BJ (cell line): ENCODE measurements around the gene CCT3. TPM values are rescaled to one million over a fixed set of nuclear protein-coding genes. Genes with fewer than 3 reads are reported as not detected.
A peak's percentile ranks its signal among the peaks of the same experiment; 100 is the strongest.

ENCODE experiments used
- CTCF ChIA-PET: fragments of 350-600 bp; formaldehyde crosslinking; extraction: SDS; loops from one replicate; lab custom pipeline; 2021; ENCODE audit warnings: antibody characterized with exemption, inconsistent platforms; lab: Yijun Ruan, JAX
- POLR2A ChIA-PET: fragments of 300-600 bp; sonication (Branson Sonifier 250); formaldehyde crosslinking; extraction: SDS; loops from one replicate; lab custom pipeline; 2021; ENCODE audit warnings: antibody characterized with exemption; lab: Charles Lee
- DNase-seq: peaks from one replicate; pipeline ENCODE4 v3.0.0-alpha.2; 2011; ENCODE audit warnings: low read depth
- H3K27me3 ChIP-seq: 2 replicates; pipeline ENCODE4 v1.6.0; 2011; ENCODE audit warnings: low read length; ENCODE audit not compliant: control insufficient read depth, insufficient read depth
- H3K36me3 ChIP-seq: 2 replicates; pipeline ENCODE4 v1.5.1; 2011; ENCODE audit warnings: low read length; ENCODE audit not compliant: control insufficient read depth, insufficient read depth
- H3K4me3 ChIP-seq: 2 replicates; pipeline ENCODE4 v1.5.1; 2011; ENCODE audit warnings: low read depth, mild to moderate bottlenecking, control low read depth, low read length
- polyA plus RNA-seq: library from polyadenylated mRNA; depleted of rRNA; stranded (reverse); fragments of >200 nt; gene quantifications from 2 replicates; pipeline ENCODE4 v1.2.3, GENCODE V29; 2011
- TF ChIP-seq, protein P1 (sequence below): IDR thresholded peaks from 2 replicates; pipeline ENCODE4 v1.5.1; 2011; ENCODE audit warnings: low read depth, mild to moderate bottlenecking, control low read depth, inconsistent platforms, low read length, moderate library complexity; ENCODE audit not compliant: insufficient read depth

CCT3 gene
- polyA plus RNA-seq, 1 experiment = 275 TPM

DNA sequence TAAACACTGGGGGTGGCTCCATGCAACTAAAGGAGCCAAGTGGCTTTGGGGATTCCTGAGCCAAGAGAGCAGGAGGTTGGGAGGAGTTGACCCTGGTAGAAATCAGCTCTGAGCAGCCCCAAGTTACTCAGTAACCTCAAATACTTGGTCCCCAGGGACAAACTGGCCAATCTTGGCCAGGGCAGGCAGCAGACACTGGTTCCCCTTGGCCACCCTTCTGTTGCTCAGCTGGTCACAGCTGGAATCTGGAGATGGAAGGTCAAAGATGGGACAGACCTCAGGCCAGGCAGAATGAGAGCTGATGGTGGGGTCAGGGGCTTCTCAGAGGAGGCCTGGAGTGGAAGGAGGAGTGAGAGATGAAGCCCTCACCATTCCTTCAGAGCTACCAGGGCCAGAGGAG, 27.7 kb upstream of the CCT3 start:
- DNase-seq = no peak
- Histone ChIP-seq H3K4me3 (no peak overlapping the region), H3K27me3 (peaks cover 12% of the 10 kb centered on the region), H3K36me3 (no peaks in the 10 kb centered on the region)
- POLR2A ChIA-PET = no interaction called here
- CTCF ChIA-PET = interaction anchor here (0.9 to 1.3 kb wide), 3 partner anchors 13 to 80 kb away, joined by 3 to 4 read pairs (median 3); no protein-coding TSS in a partner anchor
- TF ChIP-seq, protein P1, sequence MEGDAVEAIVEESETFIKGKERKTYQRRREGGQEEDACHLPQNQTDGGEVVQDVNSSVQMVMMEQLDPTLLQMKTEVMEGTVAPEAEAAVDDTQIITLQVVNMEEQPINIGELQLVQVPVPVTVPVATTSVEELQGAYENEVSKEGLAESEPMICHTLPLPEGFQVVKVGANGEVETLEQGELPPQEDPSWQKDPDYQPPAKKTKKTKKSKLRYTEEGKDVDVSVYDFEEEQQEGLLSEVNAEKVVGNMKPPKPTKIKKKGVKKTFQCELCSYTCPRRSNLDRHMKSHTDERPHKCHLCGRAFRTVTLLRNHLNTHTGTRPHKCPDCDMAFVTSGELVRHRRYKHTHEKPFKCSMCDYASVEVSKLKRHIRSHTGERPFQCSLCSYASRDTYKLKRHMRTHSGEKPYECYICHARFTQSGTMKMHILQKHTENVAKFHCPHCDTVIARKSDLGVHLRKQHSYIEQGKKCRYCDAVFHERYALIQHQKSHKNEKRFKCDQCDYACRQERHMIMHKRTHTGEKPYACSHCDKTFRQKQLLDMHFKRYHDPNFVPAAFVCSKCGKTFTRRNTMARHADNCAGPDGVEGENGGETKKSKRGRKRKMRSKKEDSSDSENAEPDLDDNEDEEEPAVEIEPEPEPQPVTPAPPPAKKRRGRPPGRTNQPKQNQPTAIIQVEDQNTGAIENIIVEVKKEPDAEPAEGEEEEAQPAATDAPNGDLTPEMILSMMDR = no peak

DNA sequence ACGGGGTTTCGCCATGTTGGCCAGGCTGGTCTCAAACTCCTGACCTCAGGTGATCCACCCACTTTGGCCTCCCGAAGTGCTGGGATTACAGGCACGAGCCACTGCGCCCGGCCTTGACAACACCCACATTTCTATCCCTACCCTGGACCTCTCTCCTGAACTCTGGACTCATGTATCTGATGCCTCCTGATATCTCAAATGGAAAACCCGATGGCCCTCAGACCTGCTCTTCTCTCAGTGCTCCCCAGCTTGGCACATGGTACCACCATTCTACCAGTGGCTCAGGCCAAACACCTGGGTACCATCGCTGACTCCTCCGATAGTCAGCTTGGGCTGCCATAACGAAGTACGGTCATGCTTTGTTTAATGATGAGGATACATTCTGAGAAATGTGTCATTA, 22.4 kb upstream of the CCT3 start:
- CTCF ChIA-PET = interaction anchor here (0.6 to 3.1 kb wide), 8 partner anchors 13 to 404 kb away, joined by 3 to 28 read pairs (median 6); partner anchors contain the start of genes SMG5 and TMEM79
- POLR2A ChIA-PET = no interaction called here
- Histone ChIP-seq H3K4me3 (no peak overlapping the region), H3K36me3 (no peaks in the 10 kb centered on the region), H3K27me3 (peaks cover 18% of the 10 kb centered on the region)
- DNase-seq = no peak
- TF ChIP-seq, protein P1 = no peak

DNA sequence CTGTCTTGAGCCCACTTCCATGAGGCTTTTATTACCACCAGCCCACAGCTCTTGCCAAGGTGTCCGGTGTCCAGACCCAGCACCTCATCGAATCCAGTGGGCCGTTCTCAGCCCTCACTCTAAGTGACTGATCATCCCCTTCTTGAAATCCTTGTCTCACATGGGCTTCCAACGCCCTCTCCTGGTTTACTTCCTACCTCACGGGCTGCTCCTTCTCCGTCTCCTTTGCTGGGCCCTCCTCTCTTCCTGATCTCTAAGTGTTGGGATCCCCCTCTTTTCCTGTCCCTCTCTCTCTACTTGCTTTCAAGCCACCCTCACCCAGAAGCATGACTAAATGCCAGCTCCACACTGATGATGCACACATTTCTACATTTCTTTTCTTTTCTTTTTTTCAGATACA, 21.9 kb upstream of the CCT3 start:
- no peaks in the 10 kb centered on the region for H3K36me3 ChIP-seq
- no peak for DNase-seq
- TF ChIP-seq, protein P1 = peak; percentile 66
- H3K27me3 ChIP-seq = peaks cover 15% of the 10 kb centered on the region
- POLR2A ChIA-PET = no interaction called here
- CTCF ChIA-PET = interaction anchor here (0.8 to 3.1 kb wide), 21 partner anchors 9 to 268 kb away, joined by 3 to 28 read pairs (median 5); partner anchors contain the start of genes RHBG, SMG5 and TMEM79
- H3K4me3 ChIP-seq = no peak overlapping the region

DNA sequence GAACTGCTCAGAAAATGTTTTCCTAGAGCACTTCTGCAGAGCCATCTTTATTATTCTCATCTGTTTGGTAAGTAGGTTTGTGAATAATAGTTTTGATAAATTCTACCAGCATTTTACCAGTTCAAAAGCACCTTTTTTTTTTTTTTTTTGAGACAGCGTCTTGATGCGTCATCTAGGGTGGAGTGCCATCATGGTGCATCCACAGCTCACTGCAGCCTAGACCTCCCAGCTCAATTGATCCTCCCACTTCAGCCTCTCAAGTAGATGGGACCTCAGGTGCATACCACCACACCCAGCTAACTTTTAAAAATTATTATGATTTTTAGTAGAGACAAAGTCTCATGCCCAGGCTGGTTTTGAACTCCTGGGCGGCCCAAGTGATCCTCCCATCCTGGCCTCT, 21.2 kb upstream of the CCT3 start:
- CTCF ChIA-PET = interaction anchor here (0.7 to 3.1 kb wide), 25 partner anchors 10 to 360 kb away, joined by 3 to 28 read pairs (median 4); partner anchors contain the start of genes RHBG, SMG5 and TMEM79
- POLR2A ChIA-PET = interaction anchor here (0.6 kb wide), 1 partner anchor 126 kb away, joined by 3 read pairs; no protein-coding TSS in a partner anchor
- TF ChIP-seq, protein P1 = no peak
- peaks cover 17% of the 10 kb centered on the region for H3K27me3 ChIP-seq
- no peak overlapping the region for H3K4me3 ChIP-seq
- DNase-seq = no peak
- no peaks in the 10 kb centered on the region for H3K36me3 ChIP-seq

DNA sequence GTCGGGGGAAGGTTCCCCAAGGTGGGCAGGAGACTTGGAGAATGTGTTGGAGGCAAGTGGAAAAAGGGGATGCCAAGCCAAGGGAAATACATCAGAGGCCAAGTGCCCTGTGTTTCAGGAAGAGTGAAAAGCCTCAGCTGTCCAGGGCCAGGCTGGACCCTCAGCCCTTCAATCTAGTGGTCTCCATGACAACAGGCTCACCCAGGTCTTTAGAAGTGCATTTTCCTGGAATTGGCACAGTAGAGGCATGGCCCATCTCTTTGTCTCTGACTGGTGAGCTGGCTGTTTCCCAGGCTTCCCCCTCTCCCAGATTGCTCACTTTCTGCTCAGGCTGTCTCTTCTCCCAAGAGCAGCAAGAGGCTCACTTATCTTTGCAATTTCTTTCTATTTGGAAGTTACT, 20.5 kb upstream of the CCT3 start:
- ChIA-PET CTCF (interaction anchor here (0.7 to 3.1 kb wide), 19 partner anchors 10 to 361 kb away, joined by 3 to 28 read pairs (median 5); partner anchors contain the start of genes NAXE, RHBG, SMG5 and TMEM79), POLR2A (interaction anchor here (0.6 kb wide), 1 partner anchor 126 kb away, joined by 3 read pairs; no protein-coding TSS in a partner anchor)
- Histone ChIP-seq H3K36me3 (no peaks in the 10 kb centered on the region), H3K4me3 (no peak overlapping the region), H3K27me3 (peaks cover 17% of the 10 kb centered on the region)
- no peak for DNase-seq
- TF ChIP-seq, protein P1 = no peak
